Kidney (tissue), 14 donors: ENCODE results near the gene ATP7A. TPM values are rescaled to one million over a fixed set of nuclear protein-coding genes. Genes with fewer than 3 reads are reported as not detected.
"Not testable (repeated sequence)": the region's sequence is repeated elsewhere in the genome, so short reads cannot be mapped to it uniquely, and the experiment has no call there.

Source experiments
- DNase-seq, 5 donors: peaks; one replicate each; pipeline ENCODE4 v3.0.0-alpha.2; 2013 to 2020
- FAIRE-seq: peaks from 2 replicates; lab custom pipeline; 2012; peaks lifted over from hg19 to GRCh38; lab: Jason Lieb, UNC
- H3K27ac ChIP-seq, 2 donors: one replicate each; pipeline ENCODE4 v1.7.0; 2013; ENCODE audit warnings: low read depth in 2 of 2, low read length in 2 of 2, inconsistent platforms in 1 of 2
- H3K27me3 ChIP-seq: one replicate; pipeline ENCODE4 v1.7.1; 2013; ENCODE audit warnings: low read length, inconsistent platforms; ENCODE audit not compliant: control insufficient read depth, insufficient read depth
- H3K36me3 ChIP-seq, 3 donors: one replicate each; pipeline versions ENCODE4 v1.7.0 to v1.7.1; 2013; ENCODE audit warnings: low read length in 3 of 3, control low read depth in 1 of 3, inconsistent platforms in 1 of 3; ENCODE audit not compliant: insufficient read depth in 3 of 3, control insufficient read depth in 2 of 3
- H3K4me1 ChIP-seq, 3 donors: one replicate each; pipeline versions ENCODE4 v1.7.0 to v1.7.1; 2013; ENCODE audit warnings: low read length in 3 of 3, inconsistent platforms in 1 of 3, low read depth in 1 of 3; ENCODE audit not compliant: control insufficient read depth in 2 of 3, insufficient read depth in 2 of 3
- H3K4me3 ChIP-seq, 3 donors: one replicate each; pipeline versions ENCODE4 v1.7.0 to v1.8.1; 2013; ENCODE audit warnings: low read length in 3 of 3, control low read depth in 1 of 3, inconsistent platforms in 1 of 3
- H3K9ac ChIP-seq, 3 donors: one replicate each; pipeline versions ENCODE4 v1.7.0 to v1.7.1; 2013; ENCODE audit warnings: low read length in 3 of 3, control low read depth in 1 of 3, inconsistent platforms in 1 of 3
- H3K9me3 ChIP-seq, 3 donors: one replicate each; pipeline versions ENCODE4 v1.7.0 to v1.7.1; 2013; ENCODE audit warnings: low read length in 3 of 3, control low read depth in 1 of 3, inconsistent platforms in 1 of 3; ENCODE audit not compliant: control insufficient read depth in 2 of 3, insufficient read depth in 1 of 3
- intact Hi-C: fragments of 100-400 bp; cut with DNase I; formaldehyde crosslinking; loops from one replicate; pipeline ENCODE4 v1.11.1; 2022
- polyA plus RNA-seq: library from polyadenylated mRNA; stranded (reverse); fragments of 350-450 nt; fragmentation: Illumina TruSeq; extraction: RNeasy Lipid Tissue Mini Kit (QIAGEN cat#74804); gene quantifications from one replicate; pipeline ENCODE4 v1.2.3, GENCODE V29; 2014; ENCODE audit warnings: low read depth, low replicate concordance; ENCODE audit not compliant: insufficient read depth
- total RNA-seq: library from RNA; stranded (reverse); fragmentation: NEBNext Ultra II Directional; extraction: Animal tissue kit (Norgen Biotek cat#: 25700); gene quantifications from one replicate; pipeline ENCODE4 v1.2.1, GENCODE V29; 2021
- TF ChIP-seq, protein P1 (sequence below): IDR thresholded peaks from 3 replicates; pipeline ENCODE4 v1.5.1; 2012; ENCODE audit warnings: mild to moderate bottlenecking, moderate library complexity, borderline replicate concordance; ENCODE audit not compliant: insufficient read depth; ENCODE audit errors: extremely low read depth
- donor health status: control.
- donor health status: control.
- donor health status: control.
- donor health status: control.
- donor health status: control.
- donor health status: DM: yes; HTN: yes; CAD: no.
- donor health status: Normal renal cell carcinoma (clear cell type).

ATP7A gene
- total and polyA plus RNA-seq, 2 donors from 2014 or later, result 1.9 to 11.9 TPM

DNA sequence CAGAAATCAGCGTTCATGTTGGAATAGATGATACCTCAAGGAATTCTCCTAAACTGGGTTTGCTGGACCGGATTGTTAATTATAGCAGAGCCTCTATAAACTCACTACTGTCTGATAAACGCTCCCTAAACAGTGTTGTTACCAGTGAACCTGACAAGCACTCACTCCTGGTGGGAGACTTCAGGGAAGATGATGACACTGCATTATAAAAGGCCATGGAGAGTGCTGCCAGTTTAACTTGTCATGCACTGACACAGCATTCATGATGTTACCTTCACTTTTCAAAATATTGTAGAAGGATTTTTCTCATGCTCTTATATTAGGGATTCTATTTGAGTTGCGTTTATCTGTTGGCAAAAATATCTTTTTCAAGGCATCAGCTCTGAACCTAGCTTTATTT, 135.9 kb downstream of the ATP7A start:
- H3K4me3 ChIP-seq, result no peak overlapping the region
- intact Hi-C loops, result no loop called here

DNA sequence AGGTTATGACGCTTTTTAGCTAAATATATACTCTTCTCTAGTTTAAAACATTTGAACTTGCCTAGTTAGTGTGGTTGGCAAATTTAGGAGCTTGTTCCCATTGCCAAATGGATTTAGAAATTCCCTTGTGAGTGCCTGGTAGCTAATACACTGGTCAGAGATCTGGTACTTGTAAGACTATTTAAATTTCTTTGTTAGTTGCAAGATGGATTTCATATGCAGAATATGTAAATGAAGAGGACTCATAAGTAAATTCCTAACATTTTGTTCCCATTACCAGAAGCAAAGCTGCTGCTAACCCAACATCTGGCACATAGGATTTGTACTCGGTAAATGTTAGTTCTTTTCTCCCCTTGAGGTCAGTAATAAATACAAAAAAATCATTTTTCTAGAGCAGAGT, 137.6 kb downstream of the ATP7A start:
- Histone ChIP-seq H3K4me3 (no peak overlapping the region), H3K9me3 (no peaks in the 10 kb centered on the region), H3K4me1 (no peaks in the 10 kb centered on the region), H3K27me3 (no peaks in the 10 kb centered on the region), H3K36me3 (no peaks in the 10 kb centered on the region), H3K9ac (no peak overlapping the region), H3K27ac (no peak overlapping the region)
- TF ChIP-seq, protein P1, sequence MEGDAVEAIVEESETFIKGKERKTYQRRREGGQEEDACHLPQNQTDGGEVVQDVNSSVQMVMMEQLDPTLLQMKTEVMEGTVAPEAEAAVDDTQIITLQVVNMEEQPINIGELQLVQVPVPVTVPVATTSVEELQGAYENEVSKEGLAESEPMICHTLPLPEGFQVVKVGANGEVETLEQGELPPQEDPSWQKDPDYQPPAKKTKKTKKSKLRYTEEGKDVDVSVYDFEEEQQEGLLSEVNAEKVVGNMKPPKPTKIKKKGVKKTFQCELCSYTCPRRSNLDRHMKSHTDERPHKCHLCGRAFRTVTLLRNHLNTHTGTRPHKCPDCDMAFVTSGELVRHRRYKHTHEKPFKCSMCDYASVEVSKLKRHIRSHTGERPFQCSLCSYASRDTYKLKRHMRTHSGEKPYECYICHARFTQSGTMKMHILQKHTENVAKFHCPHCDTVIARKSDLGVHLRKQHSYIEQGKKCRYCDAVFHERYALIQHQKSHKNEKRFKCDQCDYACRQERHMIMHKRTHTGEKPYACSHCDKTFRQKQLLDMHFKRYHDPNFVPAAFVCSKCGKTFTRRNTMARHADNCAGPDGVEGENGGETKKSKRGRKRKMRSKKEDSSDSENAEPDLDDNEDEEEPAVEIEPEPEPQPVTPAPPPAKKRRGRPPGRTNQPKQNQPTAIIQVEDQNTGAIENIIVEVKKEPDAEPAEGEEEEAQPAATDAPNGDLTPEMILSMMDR, result no peak
- intact Hi-C loops, result no loop called here
- FAIRE-seq (no peak), DNase-seq (no peak)

More for the DNA sequence above, 135.9 kb downstream of the ATP7A start:
- no peaks in the 10 kb centered on the region for H3K27me3 ChIP-seq
- FAIRE-seq (no peak), DNase-seq (no peak)
- TF ChIP-seq, protein P1, result no peak
- H3K27ac ChIP-seq, result no peak overlapping the region
- no peaks in the 10 kb centered on the region for H3K36me3 ChIP-seq
- H3K4me1 ChIP-seq, result no peaks in the 10 kb centered on the region
- no peak overlapping the region for H3K9ac ChIP-seq
- no peaks in the 10 kb centered on the region for H3K9me3 ChIP-seq

DNA sequence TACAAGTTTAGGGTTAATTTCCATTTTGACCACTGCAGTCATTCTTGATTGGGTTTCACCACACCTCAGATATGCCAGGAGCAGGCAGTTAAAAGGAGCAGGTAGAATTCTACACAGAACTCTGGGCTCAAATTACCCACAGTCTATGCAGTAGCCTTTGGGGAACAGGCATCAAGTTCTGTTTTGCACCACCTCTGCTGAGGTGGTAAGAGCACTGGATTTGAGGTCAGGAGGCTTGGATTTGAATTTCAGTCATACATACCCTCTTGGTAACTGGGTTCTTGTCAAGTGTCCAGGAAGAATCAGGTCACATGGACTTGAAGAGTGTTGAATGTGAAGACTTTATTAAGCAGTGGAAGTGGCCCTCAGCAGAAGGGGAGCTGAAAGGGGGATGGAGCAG, 153.2 kb downstream of the ATP7A start:
- intact Hi-C loops, result no loop called here
- DNase-seq (no peak), FAIRE-seq (no peak)
- TF ChIP-seq, protein P1, result no peak
- no peaks in the 10 kb centered on the region for H3K27me3 ChIP-seq
- H3K9me3 ChIP-seq, result no peaks in the 10 kb centered on the region
- no peak overlapping the region for H3K9ac ChIP-seq
- no peak overlapping the region for H3K4me3 ChIP-seq
- H3K36me3 ChIP-seq, result no peaks in the 10 kb centered on the region
- no peak overlapping the region for H3K27ac ChIP-seq
- no peaks in the 10 kb centered on the region for H3K4me1 ChIP-seq

DNA sequence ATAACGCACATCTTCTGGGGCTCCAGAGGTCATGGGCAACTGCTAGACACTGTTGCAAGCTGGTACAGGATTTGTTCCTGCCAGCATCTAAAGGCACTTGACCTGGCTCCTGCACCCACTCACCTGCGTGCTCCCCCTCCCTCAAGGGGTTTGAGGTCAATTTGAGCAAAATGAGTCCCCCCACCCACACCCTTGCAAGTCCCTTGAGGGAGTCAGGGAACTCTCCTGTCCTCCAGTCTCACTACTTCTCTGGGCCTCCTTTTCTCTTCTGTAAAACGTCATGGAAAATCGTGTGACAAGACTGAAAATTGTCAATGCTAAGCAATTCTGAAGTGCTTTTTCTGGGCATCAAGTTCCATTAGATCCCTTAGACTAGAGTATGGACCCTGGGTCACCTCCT, 153.7 kb downstream of the ATP7A start:
- intact Hi-C loops, result no loop called here
- H3K27ac ChIP-seq, result no peak overlapping the region
- H3K9me3 ChIP-seq, result no peaks in the 10 kb centered on the region
- no peaks in the 10 kb centered on the region for H3K4me1 ChIP-seq
- no peaks in the 10 kb centered on the region for H3K27me3 ChIP-seq
- DNase-seq (no peak), FAIRE-seq (no peak)
- no peak overlapping the region for H3K9ac ChIP-seq
- H3K4me3 ChIP-seq, result no peak overlapping the region
- no peaks in the 10 kb centered on the region for H3K36me3 ChIP-seq
- TF ChIP-seq, protein P1, result no peak

DNA sequence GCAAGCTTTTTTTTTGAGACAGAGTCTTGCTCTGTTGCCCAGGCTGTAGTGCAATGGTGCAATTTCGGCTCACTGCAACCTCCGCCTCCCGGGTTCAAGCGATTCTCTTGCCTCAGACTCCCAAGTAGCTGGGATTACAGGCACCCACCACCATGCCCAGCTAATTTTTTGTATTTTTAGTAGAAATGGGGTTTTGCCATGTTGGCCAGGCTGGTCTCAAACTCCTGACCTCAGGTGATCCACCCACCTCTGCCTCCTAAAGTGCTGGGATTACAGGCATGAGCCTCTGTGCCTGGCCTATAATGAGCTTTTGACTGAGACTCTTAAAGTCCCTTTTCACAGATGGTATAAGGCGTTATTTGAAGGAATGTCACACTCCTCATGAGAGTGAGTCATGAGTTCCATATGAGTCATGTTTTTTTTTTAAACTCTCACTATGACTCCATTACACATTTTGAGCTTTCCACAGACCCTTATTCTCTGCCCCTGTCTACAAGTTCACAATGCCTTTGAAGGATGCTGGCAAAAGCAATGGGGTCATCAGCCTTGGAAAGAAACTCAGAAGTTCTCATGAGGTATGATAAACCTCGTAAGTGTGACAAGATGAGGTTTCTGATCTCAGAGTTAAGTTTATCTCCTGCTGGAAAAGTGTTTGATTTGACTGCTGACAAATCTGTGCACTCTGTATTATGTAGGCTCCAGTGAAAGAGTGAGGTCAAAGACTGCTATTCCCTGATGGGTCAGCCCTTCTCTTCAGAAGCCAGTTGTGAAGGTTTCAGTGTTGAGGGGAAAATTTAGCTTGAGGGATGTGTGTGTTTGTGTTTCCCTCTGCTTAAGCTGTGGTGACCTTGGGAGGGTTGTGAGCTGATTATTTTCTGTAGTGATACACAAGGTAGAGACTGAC, 154.5 kb downstream of the ATP7A start:
- H3K4me1 ChIP-seq, H3K9me3 ChIP-seq, DNase-seq, H3K27ac ChIP-seq, H3K9ac ChIP-seq, H3K36me3 ChIP-seq, FAIRE-seq, intact Hi-C loops, H3K4me3 ChIP-seq, H3K27me3 ChIP-seq: not testable (repeated sequence)
